ENCODE results near the gene KBTBD8. TPM values are rescaled to one million over a fixed set of nuclear protein-coding genes. Genes with fewer than 3 reads are reported as not detected.

Gene KBTBD8
- total and polyA plus RNA-seq, 4 donors = 0.08 to 14.2 (median 1.3) TPM

DNA sequence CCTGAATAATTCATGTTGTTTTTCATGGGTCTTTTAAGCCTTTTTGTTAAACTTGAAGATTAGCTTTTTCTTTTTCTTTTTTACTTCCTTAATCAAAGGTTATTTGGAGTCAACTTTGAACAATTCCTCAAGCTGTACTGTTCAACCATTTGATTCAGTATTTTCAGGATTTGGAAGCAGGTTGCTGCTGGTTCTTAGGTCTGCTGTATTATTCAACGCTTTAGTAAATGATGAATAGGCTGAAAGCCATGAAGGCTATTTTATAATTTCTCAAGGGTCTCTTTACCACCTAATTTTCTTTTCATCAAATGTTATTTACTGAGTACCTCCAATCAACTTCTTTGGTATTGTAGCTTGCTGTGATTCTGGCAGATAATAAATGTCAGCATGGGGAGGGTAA, 45.8 kb upstream of the KBTBD8 start:
- DNase-seq (ENCODE audit: low spot score) = no peak
- no peaks in the 10 kb centered on the region for H3K36me3 ChIP-seq (ENCODE audit: control insufficient read depth in 4 of 4, insufficient read depth in 3 of 4, low read depth in 1 of 4, low read length in 3 of 4)
- no peak overlapping the region for H3K27ac ChIP-seq (ENCODE audit: low read depth in 1 of 2, low read length in 2 of 2)
- peaks cover 0 to 2% (median 0%) of the 10 kb centered on the region in 4 donors for H3K27me3 ChIP-seq (ENCODE audit: control insufficient read depth in 4 of 4, insufficient read depth in 4 of 4, low read length in 3 of 4)
- 72% methylated on average over 1 of the region's 1 CpG for WGBS
- TF ChIP-seq, protein P1, sequence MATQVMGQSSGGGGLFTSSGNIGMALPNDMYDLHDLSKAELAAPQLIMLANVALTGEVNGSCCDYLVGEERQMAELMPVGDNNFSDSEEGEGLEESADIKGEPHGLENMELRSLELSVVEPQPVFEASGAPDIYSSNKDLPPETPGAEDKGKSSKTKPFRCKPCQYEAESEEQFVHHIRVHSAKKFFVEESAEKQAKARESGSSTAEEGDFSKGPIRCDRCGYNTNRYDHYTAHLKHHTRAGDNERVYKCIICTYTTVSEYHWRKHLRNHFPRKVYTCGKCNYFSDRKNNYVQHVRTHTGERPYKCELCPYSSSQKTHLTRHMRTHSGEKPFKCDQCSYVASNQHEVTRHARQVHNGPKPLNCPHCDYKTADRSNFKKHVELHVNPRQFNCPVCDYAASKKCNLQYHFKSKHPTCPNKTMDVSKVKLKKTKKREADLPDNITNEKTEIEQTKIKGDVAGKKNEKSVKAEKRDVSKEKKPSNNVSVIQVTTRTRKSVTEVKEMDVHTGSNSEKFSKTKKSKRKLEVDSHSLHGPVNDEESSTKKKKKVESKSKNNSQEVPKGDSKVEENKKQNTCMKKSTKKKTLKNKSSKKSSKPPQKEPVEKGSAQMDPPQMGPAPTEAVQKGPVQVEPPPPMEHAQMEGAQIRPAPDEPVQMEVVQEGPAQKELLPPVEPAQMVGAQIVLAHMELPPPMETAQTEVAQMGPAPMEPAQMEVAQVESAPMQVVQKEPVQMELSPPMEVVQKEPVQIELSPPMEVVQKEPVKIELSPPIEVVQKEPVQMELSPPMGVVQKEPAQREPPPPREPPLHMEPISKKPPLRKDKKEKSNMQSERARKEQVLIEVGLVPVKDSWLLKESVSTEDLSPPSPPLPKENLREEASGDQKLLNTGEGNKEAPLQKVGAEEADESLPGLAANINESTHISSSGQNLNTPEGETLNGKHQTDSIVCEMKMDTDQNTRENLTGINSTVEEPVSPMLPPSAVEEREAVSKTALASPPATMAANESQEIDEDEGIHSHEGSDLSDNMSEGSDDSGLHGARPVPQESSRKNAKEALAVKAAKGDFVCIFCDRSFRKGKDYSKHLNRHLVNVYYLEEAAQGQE (IDR thresholded peaks at IDR 0.05) = no peak
- TF ChIP-seq EGR1 (IDR thresholded peaks at IDR 0.05; ENCODE audit: low read depth in 2 of 2) (no peak), JUND (IDR thresholded peaks at IDR 0.05) (no peak), YY1 (IDR thresholded peaks at IDR 0.05) (no peak), CTCF (IDR thresholded peaks at IDR 0.05; ENCODE audit: low read depth, low read length, missing input control) (no peak), HNF4A (conservative IDR thresholded peaks at IDR 0.05) (no peak), GABPA (IDR thresholded peaks at IDR 0.05 in 1 of 2, conservative IDR thresholded peaks at IDR 0.05 in 1 of 2) (no peak), FOXA2 (IDR thresholded peaks at IDR 0.05) (no peak)
- TF ChIP-seq, protein P2, sequence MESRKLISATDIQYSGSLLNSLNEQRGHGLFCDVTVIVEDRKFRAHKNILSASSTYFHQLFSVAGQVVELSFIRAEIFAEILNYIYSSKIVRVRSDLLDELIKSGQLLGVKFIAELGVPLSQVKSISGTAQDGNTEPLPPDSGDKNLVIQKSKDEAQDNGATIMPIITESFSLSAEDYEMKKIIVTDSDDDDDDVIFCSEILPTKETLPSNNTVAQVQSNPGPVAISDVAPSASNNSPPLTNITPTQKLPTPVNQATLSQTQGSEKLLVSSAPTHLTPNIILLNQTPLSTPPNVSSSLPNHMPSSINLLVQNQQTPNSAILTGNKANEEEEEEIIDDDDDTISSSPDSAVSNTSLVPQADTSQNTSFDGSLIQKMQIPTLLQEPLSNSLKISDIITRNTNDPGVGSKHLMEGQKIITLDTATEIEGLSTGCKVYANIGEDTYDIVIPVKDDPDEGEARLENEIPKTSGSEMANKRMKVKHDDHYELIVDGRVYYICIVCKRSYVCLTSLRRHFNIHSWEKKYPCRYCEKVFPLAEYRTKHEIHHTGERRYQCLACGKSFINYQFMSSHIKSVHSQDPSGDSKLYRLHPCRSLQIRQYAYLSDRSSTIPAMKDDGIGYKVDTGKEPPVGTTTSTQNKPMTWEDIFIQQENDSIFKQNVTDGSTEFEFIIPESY (IDR thresholded peaks at IDR 0.05) = no peak
- no peak overlapping the region for H3K4me3 ChIP-seq (ENCODE audit: low read depth in 1 of 3, low read length in 3 of 3)
- no peak overlapping the region for H3K9ac ChIP-seq (ENCODE audit: low read depth in 1 of 2, low read length in 2 of 2)
- H3K4me1 ChIP-seq (ENCODE audit: control insufficient read depth in 4 of 4, insufficient read depth in 4 of 4, low read length in 3 of 4) = no peaks in the 10 kb centered on the region
- H3K9me3 ChIP-seq (ENCODE audit: control insufficient read depth in 4 of 4, low read length in 3 of 4) = no peaks in the 10 kb centered on the region

DNA sequence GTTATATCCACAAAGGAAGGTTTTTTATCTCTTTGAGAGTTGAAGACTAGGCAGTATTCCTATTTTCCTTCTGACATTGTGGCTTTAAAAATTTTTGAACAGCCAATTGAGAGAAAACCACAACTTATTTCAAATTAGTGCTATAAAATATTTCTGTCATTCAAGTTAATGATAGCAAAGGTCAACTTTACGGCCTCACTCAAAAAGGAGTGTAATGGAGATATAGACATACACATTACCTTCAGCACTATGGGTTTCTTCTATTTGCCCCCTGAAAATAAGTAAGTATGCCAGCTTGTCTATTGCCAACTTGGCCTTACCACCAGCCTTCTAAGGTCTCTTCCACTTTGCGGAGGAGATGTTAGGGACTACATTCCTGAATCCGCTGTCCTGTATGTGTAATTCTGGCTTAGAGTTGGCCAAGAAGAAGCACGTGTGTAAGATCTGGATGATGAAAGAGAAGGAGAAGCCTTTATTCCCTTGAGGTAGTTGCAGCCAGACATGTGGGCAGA, 44.1 kb upstream of the KBTBD8 start:
- no peaks in the 10 kb centered on the region for H3K36me3 ChIP-seq (ENCODE audit: control insufficient read depth in 4 of 4, insufficient read depth in 3 of 4, low read depth in 1 of 4, low read length in 3 of 4)
- no peak overlapping the region for H3K4me3 ChIP-seq (ENCODE audit: low read depth in 1 of 3, low read length in 3 of 3)
- DNase-seq (ENCODE audit: low spot score) = no peak
- no peaks in the 10 kb centered on the region for H3K4me1 ChIP-seq (ENCODE audit: control insufficient read depth in 4 of 4, insufficient read depth in 4 of 4, low read length in 3 of 4)
- H3K27ac ChIP-seq (ENCODE audit: low read depth in 1 of 2, low read length in 2 of 2) = no peak overlapping the region
- H3K27me3 ChIP-seq (ENCODE audit: control insufficient read depth in 4 of 4, insufficient read depth in 4 of 4, low read length in 3 of 4) = peaks cover 0 to 2% (median 0%) of the 10 kb centered on the region in 4 donors
- no peaks in the 10 kb centered on the region for H3K9me3 ChIP-seq (ENCODE audit: control insufficient read depth in 4 of 4, low read length in 3 of 4)
- H3K9ac ChIP-seq (ENCODE audit: low read depth in 1 of 2, low read length in 2 of 2) = no peak overlapping the region
- 86% methylated on average over 4 of the region's 4 CpGs for WGBS
- TF ChIP-seq, protein P3, sequence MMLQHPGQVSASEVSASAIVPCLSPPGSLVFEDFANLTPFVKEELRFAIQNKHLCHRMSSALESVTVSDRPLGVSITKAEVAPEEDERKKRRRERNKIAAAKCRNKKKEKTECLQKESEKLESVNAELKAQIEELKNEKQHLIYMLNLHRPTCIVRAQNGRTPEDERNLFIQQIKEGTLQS (IDR thresholded peaks at IDR 0.05) = no peak
- TF ChIP-seq CTCF (IDR thresholded peaks at IDR 0.05; ENCODE audit: low read depth, low read length, missing input control) = no peak
- TF ChIP-seq HNF4G (IDR thresholded peaks at IDR 0.05) = no peak
- TF ChIP-seq EGR1 (IDR thresholded peaks at IDR 0.05; ENCODE audit: low read depth in 2 of 2) = no peak
- TF ChIP-seq TAF1 (conservative IDR thresholded peaks at IDR 0.05) = no peak
- TF ChIP-seq GABPA (IDR thresholded peaks at IDR 0.05 in 1 of 2, conservative IDR thresholded peaks at IDR 0.05 in 1 of 2) = no peak
- TF ChIP-seq YY1 (IDR thresholded peaks at IDR 0.05) = no peak
- TF ChIP-seq FOXA1 (IDR thresholded peaks at IDR 0.05) = no peak
- no peak for TF ChIP-seq JUND (IDR thresholded peaks at IDR 0.05)
- TF ChIP-seq, protein P1 (IDR thresholded peaks at IDR 0.05) = no peak
- no peak for TF ChIP-seq FOXA2 (IDR thresholded peaks at IDR 0.05)
- no peak for TF ChIP-seq MAX (IDR thresholded peaks at IDR 0.05)
